GM12878 (cell line): ENCODE measurements around the gene SORCS2. TPM values are rescaled to one million over a fixed set of nuclear protein-coding genes. Genes with fewer than 3 reads are reported as not detected.

Experiments
- ATAC-seq: fragments of 200-7000 bp; cut with Tn5 transposase; 3 replicates; pipeline ENCODE4 v1.9.1; 2020; ENCODE audit warnings: mild to moderate bottlenecking, moderate library complexity
- BruUV-seq: library from RNA; stranded (reverse); fragments of 400-500 nt; replicated peaks from 2 replicates; lab custom pipeline; 2021; lab: Mats Ljungman, UMichigan
- CTCF ChIA-PET: fragments of 300-600 bp; sonication (Branson Sonifier 250); formaldehyde crosslinking; extraction: SDS; loops from one replicate; lab custom pipeline; 2021; ENCODE audit warnings: inconsistent platforms; lab: Yijun Ruan, JAX
- POLR2A ChIA-PET: fragments of 350-600 bp; formaldehyde crosslinking; extraction: SDS; loops from one replicate; lab custom pipeline; 2021; ENCODE audit warnings: inconsistent platforms; lab: Charles Lee
- RAD21 ChIA-PET: fragments of 300-600 bp; sonication (Branson Sonifier 250); formaldehyde crosslinking; loops from one replicate; lab custom pipeline; 2023; ENCODE audit warnings: antibody characterized with exemption; ENCODE audit not compliant: unreplicated experiment; lab: Charles Lee
- SMC1A ChIA-PET: fragments of 300-600 bp; sonication (Branson Sonifier 250); formaldehyde crosslinking; loops from one replicate; lab custom pipeline; 2023; ENCODE audit not compliant: unreplicated experiment, uncharacterized antibody; lab: Charles Lee
- DNase-seq: peaks from one replicate; pipeline ENCODE4 v3.0.0-alpha.2; 2011; ENCODE audit warnings: low read depth, low spot score
- FAIRE-seq: peaks from 3 replicates; lab custom pipeline; 2011; peaks lifted over from hg19 to GRCh38; lab: Jason Lieb, UNC
- H2AFZ ChIP-seq: 2 replicates; pipeline ENCODE4 v1.6.0; 2011; ENCODE audit warnings: low read depth, low read length, control low read depth; ENCODE audit not compliant: control insufficient read depth
- H3K27ac ChIP-seq: 2 replicates; pipeline ENCODE4 v1.5.1; 2011; ENCODE audit warnings: control low read depth; ENCODE audit not compliant: control insufficient read depth, insufficient read depth
- H3K27me3 ChIP-seq, 2 experiments: replicated peaks in 1 of 2; 2 replicates each; pipeline versions ENCODE4 v1.6.0 to v1.6.1; 2011; ENCODE audit warnings: low read length in 1 of 2; ENCODE audit not compliant: control insufficient read depth in 2 of 2, insufficient read depth in 2 of 2
- H3K36me3 ChIP-seq, 2 experiments: 2 replicates each; pipeline ENCODE4 v1.5.1; 2011; ENCODE audit warnings: low read length in 1 of 2; ENCODE audit not compliant: control insufficient read depth in 2 of 2, insufficient read depth in 2 of 2
- H3K4me1 ChIP-seq: 2 replicates; pipeline ENCODE4 v1.6.1; 2011; ENCODE audit warnings: mild to moderate bottlenecking, low read length, moderate library complexity, mixed read lengths; ENCODE audit not compliant: control insufficient read depth, insufficient read depth
- H3K4me2 ChIP-seq: 2 replicates; pipeline ENCODE4 v1.6.0; 2011; ENCODE audit warnings: control low read depth; ENCODE audit not compliant: control insufficient read depth, insufficient read depth
- H3K4me3 ChIP-seq: fragments of 200-600 bp; sonication (generic); 2 replicates; pipeline ENCODE4 v1.5.1; 2016
- H3K79me2 ChIP-seq: 2 replicates; pipeline ENCODE4 v1.6.0; 2011; ENCODE audit warnings: low read length; ENCODE audit not compliant: control insufficient read depth, insufficient read depth
- H3K9ac ChIP-seq: 2 replicates; pipeline ENCODE4 v1.8.0; 2011; ENCODE audit warnings: low read length, control low read depth, mixed read lengths; ENCODE audit not compliant: control insufficient read depth, insufficient read depth
- H3K9me3 ChIP-seq: replicated peaks from 3 replicates; pipeline ENCODE4 v1.5.1; 2011; ENCODE audit warnings: mild to moderate bottlenecking, low read length; ENCODE audit not compliant: control insufficient read depth, insufficient read depth
- H4K20me1 ChIP-seq: 2 replicates; pipeline ENCODE4 v1.6.0; 2011; ENCODE audit not compliant: control insufficient read depth, insufficient read depth
- BHLHE40 ChIP-seq, 2 experiments: fragments of 450-650 bp in 1 of 2; IDR thresholded peaks; 2 replicates each; pipeline ENCODE4 v1.6.1; 2011 to 2017; ENCODE audit warnings: low read depth in 2 of 2, borderline replicate concordance in 1 of 2, improper control_type of control experiment in 1 of 2, low read length in 1 of 2, mild to moderate bottlenecking in 1 of 2
- BRCA1 ChIP-seq: IDR thresholded peaks from 2 replicates; pipeline ENCODE4 v1.6.1; 2011; ENCODE audit warnings: low read depth, low read length, improper control_type of control experiment
- IKZF2 ChIP-seq, 2 experiments: fragments of 450-650 bp; IDR thresholded peaks; 2 replicates each; pipeline ENCODE4 v1.6.1; 2017; ENCODE audit warnings: mild to moderate bottlenecking in 2 of 2, moderate library complexity in 2 of 2
- MXI1 ChIP-seq: fragments of 150-350 bp; IDR thresholded peaks from 2 replicates; pipeline ENCODE4 v1.6.1; 2011; ENCODE audit warnings: low read depth, mild to moderate bottlenecking, inconsistent platforms, low read length, improper control_type of control experiment
- NR2C2 ChIP-seq: IDR thresholded peaks from 2 replicates; pipeline ENCODE4 v1.6.1; 2011; ENCODE audit warnings: borderline replicate concordance, low read depth; ENCODE audit not compliant: control insufficient read depth, insufficient read length
- WGBS: methylation state at CpG from one replicate; pipeline ENCODE4 v1.1.6; 2016; ENCODE audit warnings: low lambda C conversion rate; ENCODE audit not compliant: insufficient replicate concordance, insufficient coverage; ENCODE audit errors: missing lambda C conversion rate; 5-methylcytosine and 5-hydroxymethylcytosine counted together
- in situ Hi-C: fragments of 300-500 bp; cut with MboI; formaldehyde crosslinking; loops from 9 replicates; pipeline ENCODE4 v1.14.3; 2018; ENCODE audit warnings: mixed read lengths
- intact Hi-C: fragments of 100-400 bp; cut with micrococcal nuclease; formaldehyde crosslinking; loops from one replicate; pipeline ENCODE4 v1.14.2; 2022; ENCODE audit not compliant: unreplicated experiment
- polyA plus RNA-seq, 11 experiments: library from polyadenylated mRNA; depleted of rRNA in 4 of 11; unstranded in 6 of 11; stranded (reverse) in 5 of 11; fragments of >200 nt; fragmentation: Nextera tagmentation in 4 of 11; fragmentation: Illumina TruSeq in 1 of 11; extraction: Ambion mirVana in 4 of 11; extraction: Trizol in 1 of 11; gene quantifications; 1 replicate in 1 of 11; 2 replicates in 10 of 11; pipeline versions ENCODE4 v1.2.1 to v1.2.3, GENCODE V29; 2011 to 2016; ENCODE audit warnings: inconsistent platforms in 2 of 11, missing spikeins in 2 of 11, low read depth in 1 of 11
- total RNA-seq, 4 experiments: library from RNA; depleted of rRNA in 3 of 4; stranded (reverse); fragments of >200 nt in 3 of 4; fragmentation: Illumina TruSeq in 1 of 4; extraction: Trizol in 1 of 4; gene quantifications; 2 replicates each; pipeline versions ENCODE4 v1.2.1 to v1.2.3, GENCODE V29; 2013 to 2021
- TF ChIP-seq, protein P1 (sequence below): fragments of 450-650 bp; IDR thresholded peaks from 2 replicates; pipeline ENCODE4 v1.6.1; 2017; ENCODE audit warnings: borderline replicate concordance
- TF ChIP-seq, protein P2 (sequence below): fragments of 450-650 bp; IDR thresholded peaks from 2 replicates; pipeline ENCODE4 v1.6.1; 2017; ENCODE audit warnings: low read depth, mild to moderate bottlenecking, moderate library complexity

Gene SORCS2
- total and polyA plus RNA-seq, 10 of the 15 experiments (the other 5 are each of a cell fraction or from before 2014, with no cell fraction given) = 0.01 to 0.15 (median 0.05) TPM; not detected in 5

DNA sequence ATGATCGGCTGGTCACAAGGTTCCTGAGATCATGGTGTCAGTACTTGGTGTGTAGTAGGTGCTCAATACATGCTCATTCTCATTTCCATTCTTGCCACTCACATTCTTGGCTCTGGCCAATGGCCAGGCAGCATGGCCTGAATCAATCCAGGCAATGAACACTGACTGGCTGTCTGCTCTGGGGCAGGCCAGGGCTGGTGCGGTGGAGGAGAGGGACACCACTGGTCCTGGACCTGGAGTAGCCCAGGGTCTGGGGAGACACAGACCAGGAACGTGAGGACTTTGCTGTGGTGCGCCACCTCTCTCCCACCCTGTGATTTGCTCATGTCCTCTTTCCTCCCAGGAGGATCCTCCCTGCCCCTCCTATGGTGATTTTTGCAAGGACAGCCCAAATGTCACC, 122.9 kb downstream of the SORCS2 start:
- no peak for DNase-seq
- in situ Hi-C loops (no loop called here), intact Hi-C loops (no loop called here)
- no peak overlapping the region for H3K9ac ChIP-seq
- ATAC-seq = no peak
- no peaks in the 10 kb centered on the region for H4K20me1 ChIP-seq
- no peaks in the 10 kb centered on the region for H3K27me3 ChIP-seq
- H3K4me1 ChIP-seq = no peaks in the 10 kb centered on the region
- SMC1A ChIA-PET = no interaction called here
- no peaks in the 10 kb centered on the region for H3K36me3 ChIP-seq
- TF ChIP-seq BRCA1 = no peak
- TF ChIP-seq, protein P1, sequence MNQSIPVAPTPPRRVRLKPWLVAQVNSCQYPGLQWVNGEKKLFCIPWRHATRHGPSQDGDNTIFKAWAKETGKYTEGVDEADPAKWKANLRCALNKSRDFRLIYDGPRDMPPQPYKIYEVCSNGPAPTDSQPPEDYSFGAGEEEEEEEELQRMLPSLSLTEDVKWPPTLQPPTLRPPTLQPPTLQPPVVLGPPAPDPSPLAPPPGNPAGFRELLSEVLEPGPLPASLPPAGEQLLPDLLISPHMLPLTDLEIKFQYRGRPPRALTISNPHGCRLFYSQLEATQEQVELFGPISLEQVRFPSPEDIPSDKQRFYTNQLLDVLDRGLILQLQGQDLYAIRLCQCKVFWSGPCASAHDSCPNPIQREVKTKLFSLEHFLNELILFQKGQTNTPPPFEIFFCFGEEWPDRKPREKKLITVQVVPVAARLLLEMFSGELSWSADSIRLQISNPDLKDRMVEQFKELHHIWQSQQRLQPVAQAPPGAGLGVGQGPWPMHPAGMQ = no peak
- TF ChIP-seq MXI1 = no peak
- TF ChIP-seq BHLHE40 (IDR thresholded peaks at IDR 0.05; ENCODE audit: borderline replicate concordance in 1 of 2, low read depth in 2 of 2, low read length in 1 of 2) = no peak
- no peak for TF ChIP-seq IKZF2 (IDR thresholded peaks at IDR 0.05)
- TF ChIP-seq NR2C2 = no peak
- TF ChIP-seq, protein P2, sequence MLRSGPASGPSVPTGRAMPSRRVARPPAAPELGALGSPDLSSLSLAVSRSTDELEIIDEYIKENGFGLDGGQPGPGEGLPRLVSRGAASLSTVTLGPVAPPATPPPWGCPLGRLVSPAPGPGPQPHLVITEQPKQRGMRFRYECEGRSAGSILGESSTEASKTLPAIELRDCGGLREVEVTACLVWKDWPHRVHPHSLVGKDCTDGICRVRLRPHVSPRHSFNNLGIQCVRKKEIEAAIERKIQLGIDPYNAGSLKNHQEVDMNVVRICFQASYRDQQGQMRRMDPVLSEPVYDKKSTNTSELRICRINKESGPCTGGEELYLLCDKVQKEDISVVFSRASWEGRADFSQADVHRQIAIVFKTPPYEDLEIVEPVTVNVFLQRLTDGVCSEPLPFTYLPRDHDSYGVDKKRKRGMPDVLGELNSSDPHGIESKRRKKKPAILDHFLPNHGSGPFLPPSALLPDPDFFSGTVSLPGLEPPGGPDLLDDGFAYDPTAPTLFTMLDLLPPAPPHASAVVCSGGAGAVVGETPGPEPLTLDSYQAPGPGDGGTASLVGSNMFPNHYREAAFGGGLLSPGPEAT = no peak
- RAD21 ChIA-PET = no interaction called here
- CTCF ChIA-PET = no interaction called here
- no TSS peak for BruUV-seq
- H3K79me2 ChIP-seq = no peaks in the 10 kb centered on the region
- POLR2A ChIA-PET = no interaction called here
- H3K4me3 ChIP-seq = no peak overlapping the region
- no peak overlapping the region for H3K27ac ChIP-seq
- no peak overlapping the region for H2AFZ ChIP-seq
- no peaks in the 10 kb centered on the region; the same call in 2 of the 3 replicates for H3K9me3 ChIP-seq
- WGBS = 43% methylated on average over 4 of the region's 4 CpGs
- FAIRE-seq = no peak
- H3K4me2 ChIP-seq = no peak overlapping the region
